Activated CD4-positive, CD25-positive, alpha-beta regulatory T cell treated with anti-CD3 and anti-CD28 coated beads, Interleukin-2, amount 50 U/mL, for 16 hours (primary cell): ENCODE data around the gene ADAT3.

ENCODE experiments used
- DNase-seq: peaks from one replicate; pipeline ENCODE4 v3.0.0-alpha.2; 2020; ENCODE audit warnings: low read depth, low spot score

The ADAT3 gene

GRCh38 chr19:1938071-1938470 lies 32.9 kb downstream of the ADAT3 start:
- DNase-seq = no peak

DNA sequence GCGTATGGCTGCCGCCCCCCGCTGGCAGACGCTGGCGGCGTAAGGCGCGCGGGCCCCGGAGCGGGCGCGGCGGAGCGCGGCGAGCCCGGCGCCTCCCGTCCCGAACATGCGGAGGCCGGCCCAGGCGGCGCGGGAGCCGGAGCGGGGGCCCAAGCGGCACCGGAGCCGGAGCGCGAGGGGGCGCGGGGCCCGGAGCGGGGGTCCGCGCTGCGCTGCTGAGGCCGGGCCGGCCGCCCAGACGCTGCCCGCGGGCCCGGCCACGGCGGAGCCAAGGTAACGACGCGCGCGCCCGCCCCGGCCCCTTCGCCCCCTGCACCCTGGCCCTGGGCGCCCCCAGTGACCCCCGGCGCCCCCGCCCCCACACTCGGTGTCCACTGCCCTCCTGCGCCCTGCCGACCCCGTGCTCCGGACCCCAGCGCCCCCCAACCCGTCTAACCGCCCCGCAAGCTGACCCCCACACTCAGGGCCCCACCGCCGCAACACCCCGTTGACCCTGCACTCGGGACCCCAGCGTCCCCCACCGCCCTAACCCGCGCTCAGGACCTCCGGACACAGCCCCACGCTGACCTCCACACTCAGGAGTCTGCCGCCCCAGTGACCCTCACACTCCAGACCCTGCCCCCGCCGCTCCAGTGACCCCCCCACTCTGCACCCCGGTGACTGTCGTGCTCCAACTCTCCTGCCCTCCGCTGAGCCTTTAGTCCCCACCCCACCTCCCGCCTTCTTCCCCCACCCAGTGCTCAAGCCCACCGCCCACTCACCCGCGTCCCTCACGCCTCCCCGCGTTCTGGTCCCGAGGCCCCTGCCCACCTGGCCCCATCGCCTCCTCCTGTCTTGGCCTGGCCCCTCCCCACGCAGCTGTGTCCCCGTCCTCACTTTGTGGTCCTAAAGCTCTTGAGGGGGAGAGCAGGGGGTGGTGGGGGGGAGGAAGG lies 36.2 kb downstream of the ADAT3 start, which contains the start of gene CSNK1G2:
Gene CSNK1G2, plus strand, starts transcription at position 27 of the 932 bp plus-strand sequence. CDS start 28,601 bp downstream, outside the sequence.
- DNase-seq = no peak

- peak; percentile 37 for DNase-seq
Observed at GRCh38 chr19:1942078-1942933, 37.1 kb downstream of the ADAT3 start.

DNA sequence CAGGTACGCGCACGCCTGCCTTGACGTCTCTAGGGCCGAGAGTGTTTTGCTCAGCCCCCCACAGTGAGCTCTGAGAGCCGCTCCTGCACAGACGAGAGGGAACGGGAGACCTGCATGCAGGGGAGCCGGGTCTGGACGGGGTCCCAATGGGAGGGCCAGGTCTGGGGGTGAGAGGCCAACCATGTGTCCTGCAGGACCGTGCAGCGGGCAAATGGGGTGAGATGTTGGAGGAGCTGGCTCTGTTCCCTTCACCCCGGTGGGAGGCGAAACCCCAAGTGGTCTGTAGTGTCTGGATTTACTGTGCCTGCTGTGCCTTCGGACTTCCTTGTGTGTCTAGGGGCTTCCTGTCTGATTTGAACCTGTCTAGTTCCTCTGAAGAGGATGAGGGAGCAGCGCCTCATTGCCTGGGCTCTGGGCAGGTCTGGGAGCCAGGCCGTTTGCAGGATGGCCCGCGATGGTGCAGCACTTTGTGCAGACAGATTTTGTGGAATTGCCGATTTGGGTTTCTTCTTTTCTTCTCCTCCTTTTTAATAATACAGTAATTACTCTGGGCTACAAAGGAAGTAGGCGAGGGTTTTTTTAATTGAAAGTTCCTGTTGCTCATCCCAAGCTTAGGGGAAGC lies 37.8 kb downstream of the ADAT3 start:
- no peak for DNase-seq

DNA sequence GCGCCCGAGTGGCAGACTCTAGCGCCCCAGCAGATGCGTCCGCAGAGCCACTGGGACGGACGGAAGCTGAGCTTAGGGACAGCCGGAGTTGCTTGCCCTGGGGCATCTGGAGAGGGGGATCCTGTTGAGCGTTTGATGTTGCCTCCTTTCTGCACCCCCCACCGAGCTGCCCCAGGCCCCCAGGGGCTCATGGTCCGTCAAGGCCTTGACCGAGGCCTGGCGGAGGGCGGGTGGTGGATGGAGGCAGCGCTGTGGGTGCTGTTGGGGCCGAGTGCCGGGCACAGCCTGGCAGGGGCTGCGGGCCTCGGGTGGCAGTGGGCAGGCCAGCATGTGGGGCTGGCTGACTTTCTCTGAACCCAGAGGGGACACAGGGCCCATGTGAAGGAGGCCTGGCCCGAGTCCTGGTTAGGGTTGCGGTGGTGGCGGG lies 38.5 kb downstream of the ADAT3 start:
- DNase-seq = no peak

DNA sequence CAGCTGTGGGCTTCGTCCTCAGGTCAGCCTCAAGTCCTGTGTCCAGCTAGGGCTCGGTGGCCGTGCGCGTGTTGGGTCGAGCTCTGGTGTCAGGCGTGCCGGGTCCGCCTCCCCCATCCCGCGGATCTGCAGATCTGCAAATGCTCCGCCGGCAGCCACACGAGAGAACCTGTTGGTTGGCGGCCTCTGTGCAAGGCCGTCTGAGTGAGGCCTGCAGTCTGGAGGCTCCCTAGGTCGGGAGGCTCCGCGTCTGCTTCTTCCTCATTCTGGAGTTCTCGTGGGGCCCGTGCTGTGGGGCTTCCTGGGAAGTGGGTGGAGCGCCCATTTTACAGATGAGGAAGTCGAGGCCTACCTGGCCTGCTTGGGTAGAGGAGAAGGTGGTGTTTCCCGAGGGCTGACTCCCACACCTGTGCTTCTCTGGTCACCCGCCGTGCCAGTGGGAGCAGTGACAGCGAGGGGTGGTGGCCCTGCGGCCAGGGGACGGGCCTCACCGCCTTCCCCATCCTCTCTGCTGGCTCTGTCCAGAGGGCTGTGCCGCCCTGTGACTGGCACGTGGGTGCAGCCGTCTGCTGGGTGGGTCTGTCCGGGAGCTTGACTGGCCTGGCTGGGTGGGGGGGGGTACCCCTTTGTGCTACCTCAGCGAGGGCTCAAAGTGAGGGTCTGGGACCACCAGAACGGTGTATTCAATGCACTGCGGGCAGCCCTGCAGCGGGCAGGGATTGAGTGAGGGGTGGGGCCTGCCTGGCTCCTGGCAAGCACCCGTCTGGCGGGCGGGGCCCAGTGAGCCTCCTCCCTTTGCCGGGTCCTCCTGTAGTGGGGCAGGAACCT lies 39.1 kb downstream of the ADAT3 start:
- DNase-seq = no peak

DNA sequence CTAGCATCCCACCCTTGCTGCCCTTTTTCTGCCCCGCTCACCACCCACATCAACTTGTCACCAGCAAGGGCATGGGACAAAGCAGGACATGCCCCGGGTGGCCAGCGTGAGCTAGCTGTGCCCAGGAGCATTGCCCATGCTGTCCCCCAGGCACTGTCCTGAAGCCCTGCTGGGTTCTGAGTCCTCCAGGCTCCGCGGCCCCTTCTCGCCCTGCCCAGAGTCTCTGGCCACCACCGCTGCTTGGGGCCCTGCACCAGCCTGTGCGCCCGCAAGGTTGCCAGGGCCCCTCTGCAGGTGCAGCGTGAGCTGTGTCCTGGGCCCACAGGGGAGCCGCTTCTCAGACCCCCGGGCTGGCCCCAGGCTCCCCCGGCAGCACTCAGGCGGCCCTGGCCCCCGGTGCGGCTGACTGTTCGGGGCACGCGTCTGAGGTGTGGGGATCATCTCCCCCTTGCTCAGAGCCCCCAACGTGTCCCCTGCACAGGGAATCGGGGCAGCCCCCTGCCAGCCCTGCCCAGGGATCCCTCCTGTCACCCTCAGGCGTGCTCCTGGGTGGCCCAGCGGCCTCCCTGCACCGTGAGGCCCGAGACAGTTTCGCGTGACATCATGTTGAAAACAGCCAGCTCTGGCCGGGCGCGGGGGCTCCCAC lies 39.8 kb downstream of the ADAT3 start:
- no peak for DNase-seq

DNA sequence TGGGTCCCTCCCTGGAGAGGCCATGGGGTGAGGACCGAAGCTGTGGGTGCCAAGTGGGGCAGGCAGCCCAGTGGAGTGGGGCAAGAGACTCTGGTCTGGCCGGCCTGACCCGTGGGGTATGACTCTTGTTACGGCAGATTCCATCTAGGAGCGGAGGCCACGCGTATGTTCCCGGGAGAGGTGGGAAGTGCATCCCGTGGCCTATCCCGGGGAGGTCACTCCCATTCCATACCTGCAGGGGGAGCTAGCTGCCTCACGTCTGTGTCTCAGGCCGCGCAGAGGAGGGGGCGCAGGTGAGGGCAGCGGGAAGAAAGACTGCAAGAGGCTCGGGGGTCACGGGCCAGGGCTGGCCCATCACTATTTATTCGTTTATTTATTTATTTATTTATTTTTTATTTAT lies 40.7 kb downstream of the ADAT3 start:
- DNase-seq = no peak

DNA sequence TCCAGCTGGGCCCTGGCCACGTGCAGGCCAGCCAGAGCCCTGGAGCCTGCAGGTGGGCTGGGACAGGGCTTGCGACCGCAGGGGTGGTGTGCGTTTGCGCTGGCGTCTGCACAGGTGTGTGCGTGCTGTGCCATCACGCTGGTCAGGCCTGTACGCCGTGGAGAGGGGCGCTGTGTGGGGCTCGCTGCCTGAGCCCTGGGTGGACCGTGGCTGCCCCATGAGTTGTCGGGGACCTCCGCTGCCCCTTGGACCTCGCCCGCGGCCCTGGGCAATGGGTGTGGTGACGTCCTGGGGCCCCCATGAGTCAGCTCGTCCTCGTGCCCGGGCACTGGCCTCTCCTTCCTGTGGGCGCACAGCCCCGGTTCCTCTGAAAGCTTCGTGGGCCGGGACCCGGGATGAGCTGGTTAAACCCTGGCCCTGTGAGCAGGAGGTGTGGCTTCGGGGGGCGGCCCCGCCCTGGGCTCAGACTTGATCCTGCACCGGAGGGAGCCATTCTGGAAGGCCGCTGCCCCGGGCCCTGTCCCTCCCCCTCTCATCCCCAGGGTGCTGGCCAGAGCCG lies 42.5 kb downstream of the ADAT3 start:
- DNase-seq = no peak

GRCh38 chr19:1949304-1950101 lies 44.3 kb downstream of the ADAT3 start:
- DNase-seq = no peak

DNA sequence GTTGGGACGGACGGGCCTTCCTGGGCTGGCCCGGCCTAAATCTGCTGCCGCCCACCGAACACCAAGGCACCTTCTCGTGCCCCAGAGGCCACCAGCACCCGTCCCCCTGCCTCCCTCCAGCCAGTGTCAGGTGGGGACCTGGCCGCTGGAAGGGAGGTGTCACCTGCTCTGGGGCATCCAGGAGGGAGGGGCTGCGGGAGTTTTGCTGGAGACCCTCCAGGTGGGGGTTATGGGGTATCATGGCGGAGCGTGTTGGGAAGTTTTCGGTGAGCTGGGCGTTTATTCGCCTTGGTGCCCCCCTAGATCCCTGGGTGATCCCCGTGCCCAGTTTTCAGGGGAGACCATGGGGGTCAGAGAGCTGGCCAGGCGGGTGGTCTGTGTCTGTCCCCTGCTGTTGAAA lies 45.4 kb downstream of the ADAT3 start:
- DNase-seq = no peak

- DNase-seq = no peak
Observed at GRCh38 chr19:1952635-1953034, 47.4 kb downstream of the ADAT3 start.

- DNase-seq = no peak
Observed at GRCh38 chr19:1953037-1953436, 47.8 kb downstream of the ADAT3 start.

DNA sequence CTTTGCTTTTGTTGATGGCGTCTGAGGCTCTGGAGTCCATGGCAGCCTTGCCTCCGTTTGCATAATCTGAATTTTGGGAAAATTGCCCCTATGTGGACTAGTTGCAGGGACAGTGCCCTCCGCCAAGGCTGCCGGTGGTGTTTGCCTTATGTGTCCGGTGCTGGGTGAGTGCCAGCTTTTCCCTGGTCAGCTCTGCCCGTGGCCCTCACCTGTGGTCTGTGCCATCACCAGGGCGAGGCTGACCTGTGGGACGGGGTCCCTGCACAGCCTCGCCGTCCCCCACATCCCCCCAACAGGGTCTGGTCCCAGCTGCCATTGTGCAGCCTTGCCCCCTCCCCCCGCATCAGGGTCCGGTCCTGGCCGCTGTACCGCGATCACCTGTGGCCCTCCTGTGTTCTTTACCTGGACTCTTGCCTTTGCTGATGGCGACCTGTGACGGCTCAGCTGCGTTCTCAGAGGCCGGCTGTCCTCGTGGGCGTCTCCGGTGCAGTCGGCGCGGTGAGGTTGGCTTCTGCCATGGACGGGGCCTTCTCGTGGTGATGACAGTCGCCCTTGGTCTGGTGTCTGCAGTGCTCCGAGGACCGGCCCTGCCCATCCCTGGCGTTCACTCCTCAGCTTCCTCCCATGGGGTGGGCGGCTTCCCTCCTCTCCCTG lies 48.4 kb downstream of the ADAT3 start:
- no peak for DNase-seq

DNA sequence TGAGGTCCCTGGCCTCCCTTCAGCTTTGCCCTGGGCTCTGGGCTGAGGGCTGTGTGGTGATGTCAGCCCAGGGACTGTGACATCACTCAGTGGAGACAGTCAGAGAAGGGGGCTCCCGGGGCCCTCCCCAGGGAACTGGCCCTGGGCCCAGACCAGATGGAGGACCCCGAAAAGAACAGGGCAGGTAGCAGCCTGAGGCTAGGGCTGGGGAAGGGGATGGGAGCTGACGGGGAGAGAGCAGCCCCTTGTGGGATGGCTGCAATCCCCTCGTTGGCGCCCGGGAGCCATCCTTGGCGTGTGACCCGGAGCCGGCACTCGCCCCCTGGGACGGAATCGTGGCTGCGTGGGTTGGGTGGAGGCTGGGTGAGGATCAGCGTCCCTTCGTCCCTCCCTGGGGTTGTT lies 49.3 kb downstream of the ADAT3 start:
- no peak for DNase-seq

DNA sequence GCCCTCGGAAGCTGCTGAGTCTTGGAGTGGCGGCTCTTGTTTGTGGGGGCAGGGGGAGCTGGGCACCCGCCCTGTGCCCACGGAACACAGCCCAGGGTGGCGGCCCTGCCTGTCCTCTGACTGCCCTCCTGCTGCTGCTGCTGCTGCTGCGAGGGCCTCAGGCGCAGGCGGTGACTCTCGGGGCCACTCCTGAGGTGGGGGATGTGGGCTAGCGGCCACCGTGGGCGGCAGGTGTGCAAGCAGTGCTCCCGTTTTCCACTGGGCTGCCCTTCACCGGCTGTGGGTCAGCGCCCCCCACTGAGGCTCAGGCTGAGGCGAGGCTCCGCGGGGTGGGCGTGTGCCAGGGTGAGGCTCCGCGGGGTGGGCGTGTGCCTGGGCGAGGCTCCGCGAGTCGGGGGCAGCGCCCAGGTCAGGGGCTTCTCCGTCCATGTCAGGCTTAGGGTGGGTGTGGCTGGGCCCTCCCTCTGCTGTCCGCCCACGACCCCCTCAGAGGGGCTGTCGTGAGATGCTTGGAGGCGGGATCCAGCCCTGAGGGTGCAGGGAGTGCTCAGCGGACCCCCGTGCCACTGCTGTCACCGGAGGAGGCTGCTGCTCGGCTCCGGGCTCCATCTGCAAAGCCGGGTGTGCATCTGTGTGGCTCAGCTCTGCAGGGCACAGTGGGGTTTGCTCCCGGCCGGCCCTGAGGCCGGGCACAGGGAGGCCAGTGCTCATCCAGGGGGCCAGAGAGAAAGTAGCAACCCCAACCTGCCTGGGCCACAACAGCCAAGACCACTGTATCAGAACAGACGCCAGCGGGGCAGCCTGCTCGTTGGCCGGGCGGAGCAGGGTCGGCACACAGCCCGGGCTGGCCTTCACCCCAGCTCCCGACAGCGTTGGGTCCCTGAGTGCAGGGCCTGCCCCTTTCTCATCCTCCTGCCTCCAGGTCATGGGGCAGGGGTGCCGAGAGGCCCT lies 50.2 kb downstream of the ADAT3 start:
- no peak for DNase-seq

- no peak for DNase-seq
Observed at GRCh38 chr19:1956122-1956494, 50.9 kb downstream of the ADAT3 start.
